Keratinocyte (primary cell): ENCODE measurements around the gene REELD1.

Experiments
- EZH2 ChIP-seq: IDR thresholded peaks from one replicate; pipeline ENCODE4 v1.6.1; 2012; ENCODE audit warnings: inconsistent platforms, mild to moderate bottlenecking, low read length, moderate library complexity
- TF ChIP-seq, protein P1 (sequence below), 3 experiments: IDR thresholded peaks in 1 of 3; conservative IDR thresholded peaks in 1 of 3; optimal IDR thresholded peaks in 1 of 3; 2 replicates in 2 of 3; 3 replicates in 1 of 3; pipeline versions ENCODE3 to v1.5.1; 2011; ENCODE audit warnings: low read length in 3 of 3, mild to moderate bottlenecking in 3 of 3, moderate library complexity in 2 of 3, control low read depth in 1 of 3, inconsistent platforms in 1 of 3; ENCODE audit not compliant: insufficient read depth in 2 of 3; ENCODE audit errors: extremely low read depth in 1 of 3

GRCh38 chr4:146224326-146224966, 10.1 kb downstream of the REELD1 start:
- no peak for TF ChIP-seq EZH2
- TF ChIP-seq, protein P1, sequence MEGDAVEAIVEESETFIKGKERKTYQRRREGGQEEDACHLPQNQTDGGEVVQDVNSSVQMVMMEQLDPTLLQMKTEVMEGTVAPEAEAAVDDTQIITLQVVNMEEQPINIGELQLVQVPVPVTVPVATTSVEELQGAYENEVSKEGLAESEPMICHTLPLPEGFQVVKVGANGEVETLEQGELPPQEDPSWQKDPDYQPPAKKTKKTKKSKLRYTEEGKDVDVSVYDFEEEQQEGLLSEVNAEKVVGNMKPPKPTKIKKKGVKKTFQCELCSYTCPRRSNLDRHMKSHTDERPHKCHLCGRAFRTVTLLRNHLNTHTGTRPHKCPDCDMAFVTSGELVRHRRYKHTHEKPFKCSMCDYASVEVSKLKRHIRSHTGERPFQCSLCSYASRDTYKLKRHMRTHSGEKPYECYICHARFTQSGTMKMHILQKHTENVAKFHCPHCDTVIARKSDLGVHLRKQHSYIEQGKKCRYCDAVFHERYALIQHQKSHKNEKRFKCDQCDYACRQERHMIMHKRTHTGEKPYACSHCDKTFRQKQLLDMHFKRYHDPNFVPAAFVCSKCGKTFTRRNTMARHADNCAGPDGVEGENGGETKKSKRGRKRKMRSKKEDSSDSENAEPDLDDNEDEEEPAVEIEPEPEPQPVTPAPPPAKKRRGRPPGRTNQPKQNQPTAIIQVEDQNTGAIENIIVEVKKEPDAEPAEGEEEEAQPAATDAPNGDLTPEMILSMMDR (optimal IDR thresholded peaks at IDR 0.05 in 1 of 3, IDR thresholded peaks at IDR 0.05 in 1 of 3, conservative IDR thresholded peaks at IDR 0.05 in 1 of 3; ENCODE audit: extremely low read depth in 1 of 3, insufficient read depth in 2 of 3, low read length in 3 of 3) = no peak
